HG03135 (cell line): ENCODE data around the gene TSPAN11.

ENCODE experiments used
- ATAC-seq: cut with Tn5 transposase; IDR thresholded peaks from one replicate; pipeline ENCODE4 v1.9.1; 2021; ENCODE audit warnings: mild to moderate bottlenecking, moderate library complexity; ENCODE audit not compliant: unreplicated experiment

Gene TSPAN11

DNA sequence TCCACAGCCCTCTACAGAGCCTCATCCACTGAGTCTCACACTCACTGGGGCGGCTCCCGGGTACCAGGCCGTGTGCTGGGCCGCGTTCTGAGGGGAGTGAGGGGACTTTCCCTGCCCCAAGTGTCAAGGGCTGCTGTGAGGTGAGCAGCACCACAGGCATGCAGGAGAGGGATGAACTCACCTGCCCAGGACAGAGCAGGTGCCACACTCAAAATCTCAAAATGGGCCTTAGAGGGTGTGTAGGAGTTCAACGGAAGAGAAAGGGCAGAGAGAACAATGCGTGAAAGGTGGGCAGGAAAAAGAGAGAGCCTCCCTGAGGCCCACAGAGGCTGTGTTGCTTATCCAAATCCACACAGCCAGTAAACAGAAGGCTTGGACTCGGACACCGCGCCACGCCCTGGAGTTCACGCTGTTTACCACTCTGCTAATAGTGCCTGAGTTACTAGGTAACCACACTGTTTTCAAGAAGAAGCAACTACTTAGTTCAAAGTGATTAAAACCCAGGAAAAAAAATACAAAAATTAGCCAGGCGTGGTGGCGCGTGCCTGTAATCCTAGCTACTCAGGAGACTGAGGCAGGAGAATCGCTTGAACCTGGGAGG is 32.7 kb downstream of the TSPAN11 start:
- no peak for ATAC-seq

DNA sequence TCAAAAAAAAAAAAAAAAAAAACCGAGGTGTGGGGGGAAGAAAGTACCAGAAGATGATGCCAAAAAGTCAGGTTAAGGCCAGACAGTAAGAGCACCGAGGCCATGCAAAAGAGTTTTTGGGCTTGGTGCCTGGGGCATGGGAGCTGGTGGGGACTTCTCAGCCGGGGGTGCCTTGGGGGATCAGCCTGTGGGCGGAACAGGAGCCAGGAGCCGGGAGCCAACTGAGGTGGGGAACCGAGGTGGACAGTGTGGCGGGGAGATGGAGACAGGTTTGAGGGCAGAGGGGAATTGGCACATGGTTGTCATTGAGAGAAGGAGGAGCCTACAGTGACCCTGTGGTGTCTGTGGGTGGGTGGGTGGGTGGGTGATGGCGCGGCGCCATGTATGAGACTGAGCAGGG is 33.2 kb downstream of the TSPAN11 start:
- ATAC-seq, result no peak

DNA sequence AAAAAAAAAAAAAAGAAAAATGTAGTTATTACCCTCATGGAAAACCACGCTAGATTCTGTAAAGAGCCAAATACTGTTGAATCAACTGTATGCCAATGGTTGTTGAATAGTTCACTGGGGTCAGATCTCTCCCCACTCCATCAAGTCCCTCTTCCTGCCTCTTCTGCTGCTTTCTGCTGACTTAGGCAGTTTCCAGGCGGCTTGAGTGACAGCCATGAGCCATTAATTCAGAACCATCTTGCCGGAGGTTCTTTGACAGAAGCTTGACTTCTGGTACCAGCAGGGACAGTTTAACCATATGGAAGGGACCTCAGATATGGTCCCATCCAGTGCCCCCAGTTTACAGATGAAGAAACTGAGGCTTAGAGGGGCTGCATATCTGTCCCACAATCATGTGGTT is 34.5 kb downstream of the TSPAN11 start:
- ATAC-seq, result no peak

DNA sequence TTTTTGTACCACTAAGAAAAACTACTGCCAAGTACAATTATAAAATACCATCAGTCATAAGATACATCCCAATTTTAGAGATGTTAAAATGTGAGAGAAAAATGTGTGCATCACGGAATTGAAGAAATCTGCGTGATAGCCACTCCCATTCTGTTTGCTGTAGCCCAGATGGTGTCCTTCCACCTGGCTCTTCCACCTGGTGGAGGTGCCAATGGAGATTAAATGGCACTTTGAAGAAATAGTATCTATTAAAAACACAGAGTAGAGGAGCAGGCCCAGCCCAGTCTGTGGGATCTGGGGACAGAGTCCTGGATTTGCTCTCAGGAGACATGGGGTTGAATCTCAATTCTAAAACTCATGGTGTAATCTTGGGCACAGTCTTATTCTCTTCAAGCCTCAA is 35.5 kb downstream of the TSPAN11 start:
- ATAC-seq, result no peak

DNA sequence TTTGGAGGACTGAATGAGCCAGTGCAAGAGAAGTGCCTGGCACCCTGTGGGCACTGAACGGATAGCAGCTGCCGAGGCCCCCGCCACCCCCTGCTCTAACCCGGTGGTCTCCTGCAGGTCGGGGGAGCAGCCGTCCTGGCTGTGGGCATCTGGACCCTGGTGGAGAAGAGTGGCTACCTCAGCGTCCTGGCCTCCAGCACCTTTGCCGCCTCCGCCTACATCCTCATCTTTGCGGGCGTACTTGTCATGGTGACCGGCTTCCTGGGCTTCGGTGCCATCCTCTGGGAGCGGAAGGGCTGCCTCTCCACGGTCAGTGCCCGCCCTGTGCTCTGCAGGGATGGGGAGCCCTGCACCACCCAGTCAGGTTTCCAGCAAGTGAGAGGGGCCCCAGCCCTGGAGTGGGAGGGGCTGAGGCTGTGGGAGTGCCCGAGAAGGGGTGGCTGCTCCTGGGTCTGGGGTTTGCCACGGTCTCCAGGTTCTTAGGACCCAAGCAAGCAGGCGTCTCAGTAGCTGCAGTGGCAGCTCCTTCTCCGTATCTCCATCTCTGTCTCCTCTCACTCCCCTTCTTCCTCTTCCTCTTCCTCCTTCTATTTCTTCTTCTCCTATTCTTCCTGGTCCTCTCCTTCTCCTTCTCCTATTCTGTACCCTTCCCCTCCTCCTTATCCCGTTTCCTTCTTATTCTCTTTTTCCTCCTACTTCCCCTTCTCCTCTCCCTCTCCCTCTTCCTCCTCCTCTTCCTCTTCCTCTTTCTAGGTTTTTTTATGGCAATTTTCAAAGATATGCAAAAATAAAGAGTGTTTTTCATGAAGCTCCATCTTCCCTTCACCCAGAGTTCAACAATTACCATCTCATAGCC is 37.4 kb downstream of the TSPAN11 start:
- no peak for ATAC-seq

DNA sequence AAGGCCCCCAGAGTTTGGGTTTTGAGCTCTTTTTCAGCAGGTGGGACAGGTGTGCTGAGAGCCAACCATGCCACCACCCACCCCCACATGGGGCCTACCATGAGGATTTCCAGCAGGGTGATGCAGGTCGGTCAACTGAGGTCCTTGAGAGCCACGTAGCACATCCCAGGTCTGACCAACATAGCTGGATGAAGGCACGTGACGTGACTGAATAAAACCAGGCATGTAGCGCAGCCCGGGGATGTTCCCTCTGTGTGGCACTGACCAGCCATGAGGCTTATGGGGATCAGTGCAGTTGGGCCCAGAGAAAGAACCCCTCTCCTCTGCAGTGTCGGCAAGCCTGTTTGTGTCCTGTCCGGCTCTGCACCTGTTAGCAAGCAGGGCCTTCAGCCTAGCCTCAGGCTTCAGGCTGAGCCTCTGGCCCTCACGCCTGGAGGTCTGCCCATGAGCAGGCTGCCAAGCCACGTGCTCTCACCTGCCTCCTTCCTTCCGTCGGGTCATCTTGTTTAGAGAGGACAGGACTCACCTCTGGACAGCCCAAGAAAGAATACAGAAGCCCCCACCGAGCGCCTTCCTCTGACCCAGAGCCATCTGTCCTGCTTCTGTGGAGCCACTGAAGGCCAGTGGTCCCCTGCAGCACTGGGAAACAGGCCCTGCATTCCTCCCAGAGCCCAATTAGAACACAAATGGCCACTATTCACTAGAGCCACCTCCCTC is 38.5 kb downstream of the TSPAN11 start:
- ATAC-seq, result no peak

DNA sequence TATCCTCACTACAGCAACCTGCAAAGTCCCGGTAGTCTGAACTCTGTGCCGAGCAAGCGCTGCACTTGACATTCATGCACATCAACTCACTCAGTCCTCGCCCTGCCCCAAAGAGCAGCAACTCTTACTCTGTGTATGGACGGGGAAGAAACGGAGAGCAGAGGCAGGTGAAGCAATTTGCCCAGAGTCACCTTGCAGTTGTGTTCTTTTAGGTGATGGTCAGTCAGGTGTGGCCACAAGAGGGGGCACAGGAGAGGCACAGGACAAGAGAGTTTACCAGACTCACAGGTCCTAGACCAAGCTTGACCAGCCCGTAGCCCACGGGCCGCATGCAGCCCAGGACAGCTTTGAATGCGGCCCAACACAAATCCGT is 39.1 kb downstream of the TSPAN11 start:
- no peak for ATAC-seq

DNA sequence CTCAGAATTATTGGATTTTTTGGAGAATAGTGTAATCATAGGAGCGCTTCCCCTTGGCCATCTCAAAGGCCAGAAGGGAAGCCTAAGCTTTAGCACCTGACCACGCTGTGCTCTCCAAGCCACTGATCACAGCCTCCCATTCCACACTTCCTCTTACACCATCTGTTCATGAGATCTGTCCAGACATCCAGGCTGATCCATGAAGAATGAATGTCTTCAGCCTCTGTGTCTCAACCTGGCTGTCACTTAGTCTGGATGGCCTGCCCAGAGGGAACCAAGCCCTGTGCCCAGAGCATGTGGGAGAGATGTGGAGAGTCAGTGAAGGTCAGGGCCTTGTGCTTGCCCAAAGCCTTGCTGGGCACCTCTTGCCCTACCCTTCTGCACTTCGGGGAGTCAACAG is 40.5 kb downstream of the TSPAN11 start:
- no peak for ATAC-seq

DNA sequence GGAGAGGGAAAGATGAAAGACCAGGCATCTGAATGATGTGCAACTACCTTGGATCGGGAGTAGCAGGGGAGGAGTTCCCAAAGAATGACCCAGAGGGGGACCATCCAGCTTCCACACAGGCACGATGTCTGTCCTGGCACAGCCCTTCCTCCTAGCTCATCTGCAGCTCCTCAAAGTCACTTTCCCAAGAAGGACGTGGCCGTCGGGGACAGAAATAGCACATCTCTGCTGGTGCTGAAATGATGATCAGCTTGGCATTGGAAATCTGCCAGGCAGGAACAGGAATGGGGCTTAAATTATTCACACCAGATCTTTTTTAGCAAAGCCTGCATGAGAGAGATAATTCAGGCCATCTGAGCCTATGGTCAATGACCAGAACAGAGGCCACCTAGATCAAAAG is 41.7 kb downstream of the TSPAN11 start:
- no peak for ATAC-seq

DNA sequence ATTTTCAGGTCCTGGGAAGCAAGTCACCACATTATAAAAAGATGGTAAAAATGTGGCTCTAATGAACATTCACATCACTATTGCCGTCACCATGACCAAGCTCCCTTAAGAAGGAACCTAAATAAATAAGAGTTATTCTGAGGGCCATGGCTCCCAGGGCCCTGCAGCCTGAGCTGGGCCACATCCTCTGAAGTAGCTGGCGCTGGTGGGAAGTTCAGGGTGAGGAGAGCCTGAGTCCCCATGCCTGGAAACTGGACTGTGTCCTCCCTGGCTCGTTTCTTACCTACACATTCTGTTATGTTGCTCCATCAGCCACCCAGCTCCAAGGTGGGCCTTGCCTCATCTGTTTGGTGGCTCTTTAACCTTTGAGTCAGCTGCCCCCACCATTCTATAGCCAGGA is 42.5 kb downstream of the TSPAN11 start:
- ATAC-seq, result no peak

DNA sequence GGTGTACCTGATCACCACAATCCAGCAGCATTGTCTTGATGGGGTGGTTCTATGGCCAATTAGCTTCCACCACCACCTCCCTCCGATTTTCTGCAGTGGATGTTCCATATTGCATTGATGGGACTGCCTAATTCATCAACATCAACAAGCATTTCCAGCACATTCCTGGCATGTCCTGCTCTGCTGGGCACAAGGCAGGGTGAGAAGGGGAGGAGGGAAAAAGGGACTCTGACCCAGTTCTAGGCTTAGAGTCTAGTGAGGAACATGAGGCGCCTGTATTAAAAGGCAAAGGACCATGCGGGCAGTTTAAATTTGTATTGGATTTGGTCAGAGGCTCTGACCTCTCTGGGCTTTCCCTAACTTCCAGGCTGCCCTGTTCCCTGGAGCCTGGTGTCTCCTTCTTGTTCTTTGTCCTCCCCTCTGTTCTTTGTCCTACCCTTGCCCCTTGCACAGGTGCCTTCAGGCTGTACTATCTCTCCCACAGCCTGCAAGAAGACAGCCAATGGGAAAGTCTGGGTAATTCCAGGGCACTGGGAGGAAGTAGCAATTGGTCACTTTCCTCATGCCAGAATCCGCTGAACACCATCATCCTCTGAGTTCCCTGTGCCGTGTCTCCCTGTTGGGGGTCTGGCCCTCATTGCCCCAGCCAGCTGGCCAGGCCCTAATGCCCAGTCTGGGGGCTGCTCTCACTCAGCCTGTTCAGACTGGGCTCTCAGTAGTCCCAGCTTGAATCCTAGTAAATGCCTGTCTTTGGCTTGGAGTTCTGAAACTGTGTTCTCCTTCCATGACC is 43.3 kb downstream of the TSPAN11 start:
- no peak for ATAC-seq

DNA sequence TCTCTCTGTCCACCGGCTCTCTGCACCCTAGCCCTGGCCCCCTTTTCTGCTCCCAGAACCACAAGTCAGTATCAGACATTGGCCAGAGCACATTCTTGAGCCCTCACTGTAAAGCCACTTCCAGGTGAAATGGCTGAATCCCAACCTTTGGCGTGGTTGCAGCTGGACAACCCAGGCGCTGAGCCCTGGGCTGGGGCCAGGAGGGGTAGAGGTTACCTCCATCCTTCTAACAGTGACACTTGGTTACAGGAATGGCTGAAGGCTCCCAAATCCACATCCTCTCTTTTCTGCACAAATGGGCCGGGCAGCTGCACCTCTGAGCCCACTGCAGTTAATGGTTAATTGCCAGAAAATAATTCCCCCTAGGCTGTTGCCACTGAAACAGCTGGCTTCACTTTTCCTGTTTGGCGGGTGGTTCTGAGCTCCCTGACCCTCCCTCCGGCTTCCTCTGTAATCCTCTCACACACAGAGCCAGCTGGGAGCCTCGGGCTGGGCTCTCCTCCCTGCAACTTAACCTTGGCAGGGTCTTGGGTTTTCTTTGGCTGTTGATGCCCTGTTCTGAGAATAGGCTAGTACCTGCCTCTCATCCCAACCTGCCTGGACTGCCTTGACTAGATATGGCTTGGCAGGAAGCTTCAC is 44.1 kb downstream of the TSPAN11 start:
- ATAC-seq, result no peak

DNA sequence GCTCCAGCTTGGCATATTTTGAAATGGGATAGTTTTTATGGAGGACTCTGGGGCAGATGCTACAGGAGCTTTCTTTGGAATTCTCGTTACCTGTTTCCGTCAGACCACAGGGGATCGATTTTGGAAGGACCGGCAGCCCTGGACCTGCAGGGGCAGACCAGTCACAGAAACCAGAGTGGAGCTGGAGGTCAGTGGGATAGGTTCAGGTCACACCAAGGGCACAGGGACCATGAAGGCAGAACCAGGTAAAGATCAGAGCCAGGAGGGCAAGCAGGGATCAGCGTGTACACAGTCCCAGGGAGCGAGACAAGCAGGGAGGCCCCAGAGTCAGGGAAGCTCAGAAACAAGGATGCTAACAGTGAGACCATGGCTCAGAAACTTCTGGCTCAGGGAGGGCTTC is 45.5 kb downstream of the TSPAN11 start:
- no peak for ATAC-seq

DNA sequence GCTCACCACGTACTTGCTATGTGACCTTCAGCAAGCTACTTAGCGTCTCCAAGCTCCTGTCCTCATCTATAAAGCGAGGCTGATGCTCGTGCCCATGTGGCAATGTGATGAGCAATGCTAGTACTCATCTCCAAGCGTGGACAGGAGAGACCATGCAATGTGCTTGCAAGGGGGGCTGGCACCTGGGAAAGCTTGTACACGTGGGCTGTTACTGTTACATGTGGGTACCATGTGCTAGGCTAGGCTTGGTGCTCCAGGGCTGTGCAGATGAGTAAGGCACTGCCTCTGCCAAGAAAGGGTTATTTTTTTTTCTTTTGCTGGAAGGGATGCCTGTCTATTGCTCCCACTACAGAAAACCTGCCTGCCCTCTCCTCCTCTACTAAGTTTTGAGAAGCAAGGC is 46.6 kb downstream of the TSPAN11 start:
- ATAC-seq, result no peak

DNA sequence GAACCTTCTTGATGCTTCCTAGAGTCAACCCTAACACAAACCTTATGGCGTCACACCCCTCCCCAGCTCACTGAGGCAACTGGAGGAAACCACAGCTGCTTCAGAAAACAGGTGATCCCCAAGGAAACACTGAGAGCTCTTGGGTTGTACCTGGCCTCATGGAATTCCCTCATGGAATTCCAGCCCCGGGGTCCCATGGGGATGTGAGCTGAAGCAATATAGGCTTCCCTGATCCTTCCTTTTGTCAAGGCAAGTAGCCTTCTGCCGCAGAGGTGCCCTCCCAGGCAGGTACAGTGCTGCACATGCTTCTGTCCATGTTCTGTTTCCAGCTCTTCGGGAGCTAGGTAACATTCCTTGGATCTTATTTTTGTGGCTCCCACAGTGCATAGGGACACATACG is 47.3 kb downstream of the TSPAN11 start:
- ATAC-seq, result no peak

DNA sequence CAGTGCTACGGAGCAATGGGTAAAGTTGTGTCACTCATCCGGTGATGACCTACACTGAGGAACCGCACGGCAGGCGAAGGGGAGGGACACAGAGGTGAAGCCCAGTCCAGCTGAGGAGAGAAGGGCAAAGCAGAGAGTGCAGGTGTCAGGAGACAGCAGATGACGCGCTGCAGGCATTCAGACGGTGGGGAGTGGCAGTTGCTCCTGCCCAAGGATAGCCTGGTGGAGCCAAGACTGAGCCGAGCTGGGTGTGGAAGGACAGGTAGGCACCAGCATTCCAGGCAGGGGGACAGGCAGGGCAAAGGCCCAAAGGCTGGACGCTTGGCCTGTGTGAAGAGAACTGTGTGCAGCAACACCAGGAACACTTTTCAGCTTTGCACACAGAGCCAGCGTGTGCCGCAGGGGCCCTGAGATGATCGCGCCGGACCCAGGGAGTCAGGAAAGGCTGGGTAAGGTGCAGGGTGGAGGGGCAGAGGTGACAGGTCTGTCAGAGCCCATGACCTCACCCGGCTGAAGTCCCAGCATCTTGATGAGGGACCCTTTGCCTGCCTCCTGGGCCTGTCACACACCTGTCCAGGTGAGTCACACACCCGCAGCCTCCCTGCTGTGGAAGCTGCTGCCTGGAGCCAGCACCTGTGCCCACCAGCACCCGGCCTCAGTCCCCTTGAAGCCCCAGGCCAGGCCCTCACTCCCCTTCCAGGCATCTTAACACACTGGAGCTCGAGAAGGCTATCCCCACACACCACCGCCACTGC is 48.4 kb downstream of the TSPAN11 start:
- ATAC-seq, result no peak

DNA sequence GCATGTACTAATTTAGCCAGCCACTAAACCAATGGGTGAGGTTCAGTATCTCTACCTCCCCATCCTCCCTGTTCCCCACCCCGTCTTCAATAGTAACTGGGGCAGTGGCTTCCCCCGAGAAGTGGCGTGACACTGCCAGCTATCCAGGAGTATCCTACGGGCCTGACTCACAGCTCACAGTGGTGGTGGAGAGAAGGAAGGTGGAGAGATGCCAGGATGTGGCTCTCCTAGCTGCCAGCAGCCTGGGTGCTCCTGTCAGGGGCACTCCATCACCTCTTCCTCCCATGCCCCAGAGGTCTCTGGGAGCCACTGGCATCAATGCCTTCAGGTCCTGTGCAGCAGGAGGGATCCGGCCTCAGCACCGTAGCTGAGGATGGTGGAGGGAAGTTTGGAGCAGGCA is 49.0 kb downstream of the TSPAN11 start:
- no peak for ATAC-seq

DNA sequence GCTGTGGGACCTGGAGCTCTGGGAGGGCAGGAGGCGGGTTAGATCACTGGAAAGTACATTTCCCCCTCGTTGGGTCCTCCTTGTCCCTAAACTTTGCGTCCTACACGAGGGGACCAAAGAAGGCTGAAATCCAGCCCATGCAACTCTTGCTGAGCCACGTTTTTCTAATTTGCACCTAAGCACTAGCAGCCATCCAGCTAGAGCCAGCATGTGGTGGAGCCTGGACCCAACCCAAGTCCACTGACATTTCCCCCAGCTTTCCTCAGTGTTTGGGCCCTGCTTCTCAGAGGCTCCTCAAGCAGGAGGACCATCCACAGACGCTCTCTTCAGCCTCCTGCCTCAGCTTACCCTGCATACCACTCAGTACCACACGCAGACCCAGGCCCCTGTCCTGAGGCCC is 49.7 kb downstream of the TSPAN11 start:
- no peak for ATAC-seq

DNA sequence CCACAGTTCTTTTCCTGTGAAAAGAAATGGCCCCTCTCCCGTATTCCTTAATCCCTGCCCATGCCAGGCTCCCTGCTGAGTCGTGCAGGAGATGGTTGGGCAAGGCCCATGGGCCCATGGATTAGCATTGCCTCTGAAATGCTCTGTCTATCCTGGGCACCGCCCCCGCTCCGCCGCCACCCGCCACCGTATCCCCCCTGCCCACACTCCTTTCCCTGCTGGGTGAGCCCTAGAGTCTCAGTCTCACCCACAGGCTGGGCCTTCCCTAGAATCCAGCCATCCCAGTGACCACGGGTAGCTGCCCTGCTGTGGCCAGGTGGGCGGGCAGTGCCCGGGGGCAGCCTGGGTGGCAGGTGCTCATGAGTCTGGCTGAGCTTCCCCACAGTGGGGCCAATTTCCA is 50.6 kb downstream of the TSPAN11 start:
- ATAC-seq, result no peak
